ENCODE results near the gene ADCY10. TPM values are rescaled to one million over a fixed set of nuclear protein-coding genes. Genes with fewer than 3 reads are reported as not detected.

The ADCY10 gene
- total and polyA plus RNA-seq, 2 of the 8 experiments (the other 6 are each of a cell fraction or from before 2014, with no cell fraction given), result 0.02 TPM; not detected in 1

GRCh38 chr1:167808104-167808503 lies 105.8 kb downstream of the ADCY10 start:
- no peaks in the 10 kb centered on the region for H3K4me1 ChIP-seq (replicated peaks in 1 of 4; ENCODE audit: control insufficient read depth in 3 of 4, insufficient read depth in 4 of 4, low read length in 3 of 4)
- FAIRE-seq (no peak), DNase-seq (ENCODE audit: low read depth in 1 of 2, low spot score in 2 of 2) (no peak)
- POLR2A ChIA-PET (ENCODE audit: partially characterized antibody), result interaction anchor here (1.0 kb wide), 1 partner anchor 128 kb away, joined by 4 read pairs; no protein-coding TSS in a partner anchor
- no peaks in the 10 kb centered on the region for H4K20me1 ChIP-seq (replicated peaks in 1 of 2; ENCODE audit: control insufficient read depth in 1 of 2, insufficient read depth in 2 of 2, low read length in 2 of 2)
- no peak overlapping the region for H2BK120ac ChIP-seq (replicated peaks; ENCODE audit: low read depth, low read length)
- no peaks in the 10 kb centered on the region; a peak in 1 of 7 replicates for H3K27me3 ChIP-seq (replicated peaks in 1 of 4; ENCODE audit: control insufficient read depth in 3 of 4, extremely low read depth in 1 of 4, insufficient read depth in 3 of 4, low read length in 3 of 4)
- no peaks in the 10 kb centered on the region; a peak in 1 of 8 replicates for H3K36me3 ChIP-seq (ENCODE audit: control insufficient read depth in 2 of 4, insufficient read depth in 4 of 4, low read length in 3 of 4)
- H3K27ac ChIP-seq (ENCODE audit: low read depth, low read length), result no peak overlapping the region
- H3K14ac ChIP-seq (ENCODE audit: insufficient read length), result no peak overlapping the region
- H3K9ac ChIP-seq (replicated peaks in 1 of 4; ENCODE audit: extremely low read depth in 1 of 4, low read depth in 3 of 4, low read length in 3 of 4), result no peak overlapping the region
- no peak overlapping the region for H3K18ac ChIP-seq (ENCODE audit: extremely low read depth, low read length)
- H4K91ac ChIP-seq (replicated peaks; ENCODE audit: insufficient read length, low read length), result no peak overlapping the region
- no peak overlapping the region for H4K8ac ChIP-seq (ENCODE audit: extremely low read depth, insufficient read depth, low read length)
- no peak overlapping the region for H3K4me2 ChIP-seq (ENCODE audit: insufficient read depth in 1 of 2, low read depth in 2 of 2, low read length in 2 of 2)
- H3K79me1 ChIP-seq (ENCODE audit: low read depth, low read length), result no peaks in the 10 kb centered on the region
- H2BK15ac ChIP-seq (ENCODE audit: low read length), result no peak overlapping the region
- no peak overlapping the region for H3K4ac ChIP-seq (replicated peaks; ENCODE audit: insufficient read length, low read depth, low read length)
- CTCF ChIA-PET (ENCODE audit: partially characterized antibody), result no interaction called here
- no peak overlapping the region for H2AK5ac ChIP-seq (ENCODE audit: low read depth, low read length)
- no peak overlapping the region for H2AFZ ChIP-seq (ENCODE audit: low read length)
- TF ChIP-seq TBP (IDR thresholded peaks at IDR 0.05; ENCODE audit: low read depth, low read length) (no peak), EZH2 (IDR thresholded peaks at IDR 0.05; ENCODE audit: low read depth, low read length, severe bottlenecking) (no peak), CBX5 (IDR thresholded peaks at IDR 0.05; ENCODE audit: low read depth, low read length) (no peak), HDAC6 (IDR thresholded peaks at IDR 0.05; ENCODE audit: low read depth, low read length) (no peak), SIRT6 (IDR thresholded peaks at IDR 0.05; ENCODE audit: low read length) (no peak)
- no peak overlapping the region for H2BK20ac ChIP-seq (ENCODE audit: low read length)
- no peak overlapping the region for H3K4me3 ChIP-seq (ENCODE audit: extremely low read depth in 1 of 4, insufficient read depth in 2 of 4, low read depth in 3 of 4, low read length in 4 of 4)
- H3K56ac ChIP-seq (replicated peaks; ENCODE audit: insufficient read length, low read depth, low read length), result no peak overlapping the region
- peaks cover 7 to 11% of the 10 kb centered on the region in 2 experiments; a peak in 2 of 4 replicates for H3K9me3 ChIP-seq (ENCODE audit: insufficient read depth in 2 of 2, low read depth in 1 of 2, low read length in 1 of 2)
- H3K23ac ChIP-seq (ENCODE audit: insufficient read length), result no peak overlapping the region
- 90% methylated on average over 3 of the region's 3 CpGs; no CpG with 5 or more reads in 1 of the 2 experiments for WGBS, 2 experiments (ENCODE audit: extremely low coverage in 1 of 2, insufficient coverage in 1 of 2, insufficient read length in 1 of 2, insufficient replicate concordance in 2 of 2, low coverage in 1 of 2, low lambda C conversion rate in 2 of 2, missing lambda C conversion rate in 1 of 2)
- H2BK12ac ChIP-seq (ENCODE audit: low read depth, low read length), result no peak overlapping the region
- H3K23me2 ChIP-seq (ENCODE audit: low read depth, low read length), result no peaks in the 10 kb centered on the region
- no peak overlapping the region for H2BK5ac ChIP-seq (ENCODE audit: low read depth, low read length)
- H4K5ac ChIP-seq (ENCODE audit: insufficient read length, low read depth, low read length), result no peak overlapping the region
- H3K79me2 ChIP-seq (ENCODE audit: control insufficient read depth in 1 of 2, insufficient read depth in 2 of 2, low read length in 2 of 2), result no peaks in the 10 kb centered on the region
